ENCODE results near the gene TRPC4. TPM values are rescaled to one million over a fixed set of nuclear protein-coding genes. Genes with fewer than 3 reads are reported as not detected.
A peak's percentile ranks its signal among the peaks of the same experiment; 100 is the strongest.

Gene TRPC4
- total RNA-seq, 1 experiment from 2014 or later = not detected

GRCh38 chr13:37878496-37878895 lies 8.9 kb upstream of the TRPC4 start:
- no peak for DNase-seq (ENCODE audit: unreplicated experiment)
- Mint-ChIP-seq H3K27me3 (ENCODE audit: insufficient read depth, unreplicated experiment) (no peaks in the 10 kb centered on the region), H3K9me3 (ENCODE audit: unreplicated experiment) (no peaks in the 10 kb centered on the region), H3K36me3 (ENCODE audit: insufficient read depth, unreplicated experiment) (no peaks in the 10 kb centered on the region), H3K4me1 (ENCODE audit: insufficient read depth, unreplicated experiment) (no peaks in the 10 kb centered on the region), H3K4me3 (ENCODE audit: unreplicated experiment) (no peak overlapping the region), H3K27ac (ENCODE audit: low read depth, unreplicated experiment) (no peak overlapping the region)
- ChIA-PET CTCF (interaction anchor here (1.2 kb wide), 1 partner anchor 10 kb away, joined by 4 read pairs; no protein-coding TSS in a partner anchor), POLR2A (no interaction called here)
- TF ChIP-seq CTCF (IDR thresholded peaks at IDR 0.05; ENCODE audit: unreplicated experiment) = no peak
- intact Hi-C loops (cut with micrococcal nuclease) = no loop called here
- no TSS peak for BruUV-seq (replicated peaks)

GRCh38 chr13:37870895-37871550 lies 1.5 kb upstream of the TRPC4 start:
- Mint-ChIP-seq H3K4me1 (ENCODE audit: insufficient read depth, unreplicated experiment) (peaks cover 12% of the 10 kb centered on the region), H3K27me3 (ENCODE audit: insufficient read depth, unreplicated experiment) (peaks cover 12% of the 10 kb centered on the region), H3K36me3 (ENCODE audit: insufficient read depth, unreplicated experiment) (no peaks in the 10 kb centered on the region), H3K9me3 (ENCODE audit: unreplicated experiment) (no peaks in the 10 kb centered on the region), H3K27ac (ENCODE audit: low read depth, unreplicated experiment) (no peak overlapping the region), H3K4me3 (ENCODE audit: unreplicated experiment) (peak overlapping the region; percentile 71)
- no peak for TF ChIP-seq CTCF (IDR thresholded peaks at IDR 0.05; ENCODE audit: unreplicated experiment)
- ChIA-PET CTCF (interaction anchor here (0.6 to 4.0 kb wide), 17 partner anchors 24 to 1044 kb away, joined by 3 to 30 read pairs (median 3); no protein-coding TSS in a partner anchor), POLR2A (interaction anchor here (0.9 kb wide), 1 partner anchor 655 kb away, joined by 3 read pairs; no protein-coding TSS in a partner anchor)
- intact Hi-C loops (cut with micrococcal nuclease) = loop anchor here (1.0 to 5.0 kb wide), 7 partner anchors 175 to 711 kb away; partner anchors contain the start of gene UFM1
- no TSS peak for BruUV-seq (replicated peaks)
- peak; percentile 13 for DNase-seq (ENCODE audit: unreplicated experiment)

DNA sequence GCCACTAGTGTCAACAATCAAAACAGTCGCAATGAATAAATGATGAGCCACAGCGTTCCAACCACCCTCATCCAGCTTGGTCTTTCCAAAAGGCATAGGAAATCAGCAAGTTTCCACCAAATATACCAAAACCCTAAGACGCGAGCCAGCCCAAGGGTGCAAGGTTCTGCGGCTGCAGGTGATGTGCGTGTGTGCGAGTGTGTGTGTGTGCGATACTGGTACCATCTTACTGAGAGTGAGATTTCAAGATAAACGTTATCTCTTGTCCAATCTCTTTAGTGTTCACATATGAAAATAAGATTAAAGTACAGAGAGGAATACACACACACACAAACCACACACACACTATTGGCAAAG lies 895 bp upstream of the TRPC4 start:
- intact Hi-C loops (cut with micrococcal nuclease) = loop anchor here (1.0 to 5.0 kb wide), 7 partner anchors 176 to 712 kb away; partner anchors contain the start of gene UFM1
- H3K36me3 Mint-ChIP-seq (ENCODE audit: insufficient read depth, unreplicated experiment) = no peaks in the 10 kb centered on the region
- TF ChIP-seq CTCF (IDR thresholded peaks at IDR 0.05; ENCODE audit: unreplicated experiment) = no peak
- no peak overlapping the region for H3K27ac Mint-ChIP-seq (ENCODE audit: low read depth, unreplicated experiment)
- H3K9me3 Mint-ChIP-seq (ENCODE audit: unreplicated experiment) = no peaks in the 10 kb centered on the region
- CTCF ChIA-PET = interaction anchor here (0.6 to 4.0 kb wide), 19 partner anchors 19 to 830 kb away, joined by 3 to 30 read pairs (median 3); no protein-coding TSS in a partner anchor
- no peak for DNase-seq (ENCODE audit: unreplicated experiment)
- BruUV-seq (replicated peaks) = no TSS peak
- POLR2A ChIA-PET = interaction anchor here (0.9 to 1.1 kb wide), 3 partner anchors 497 to 659 kb away, joined by 3 read pairs; no protein-coding TSS in a partner anchor
- H3K4me3 Mint-ChIP-seq (ENCODE audit: unreplicated experiment) = peak overlapping the region; percentile 71
- peaks cover 12% of the 10 kb centered on the region for H3K4me1 Mint-ChIP-seq (ENCODE audit: insufficient read depth, unreplicated experiment)
- H3K27me3 Mint-ChIP-seq (ENCODE audit: insufficient read depth, unreplicated experiment) = peaks cover 12% of the 10 kb centered on the region

DNA sequence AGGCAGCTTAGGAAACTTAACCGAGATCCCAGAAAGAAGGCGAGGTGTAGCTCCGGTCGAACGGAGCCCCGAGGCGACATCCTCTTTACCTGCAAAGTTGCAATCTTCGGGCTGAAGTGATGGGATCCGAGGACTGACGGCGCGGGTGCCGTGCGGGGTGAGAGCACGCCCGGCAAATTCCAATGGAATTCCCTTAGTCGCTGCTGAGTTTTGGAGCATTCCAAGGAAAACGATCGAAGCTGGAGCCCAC lies 141 bp downstream of the TRPC4 start:
- no peak for TF ChIP-seq CTCF (IDR thresholded peaks at IDR 0.05; ENCODE audit: unreplicated experiment)
- H3K4me1 Mint-ChIP-seq (ENCODE audit: insufficient read depth, unreplicated experiment) = peaks cover 12% of the 10 kb centered on the region
- DNase-seq (ENCODE audit: unreplicated experiment) = no peak
- peak overlapping the region; percentile 71 for H3K4me3 Mint-ChIP-seq (ENCODE audit: unreplicated experiment)
- intact Hi-C loops (cut with micrococcal nuclease) = loop anchor here (10.0 kb wide), 1 partner anchor 895 kb away; no protein-coding TSS in a partner anchor
- H3K9me3 Mint-ChIP-seq (ENCODE audit: unreplicated experiment) = no peaks in the 10 kb centered on the region
- POLR2A ChIA-PET = interaction anchor here (0.9 to 1.1 kb wide), 2 partner anchors 498 to 660 kb away, joined by 3 read pairs; no protein-coding TSS in a partner anchor
- no peaks in the 10 kb centered on the region for H3K36me3 Mint-ChIP-seq (ENCODE audit: insufficient read depth, unreplicated experiment)
- CTCF ChIA-PET = interaction anchor here (0.5 to 4.0 kb wide), 17 partner anchors 8 to 715 kb away, joined by 3 to 30 read pairs (median 4); no protein-coding TSS in a partner anchor
- BruUV-seq (replicated peaks) = no TSS peak
- peaks cover 12% of the 10 kb centered on the region for H3K27me3 Mint-ChIP-seq (ENCODE audit: insufficient read depth, unreplicated experiment)
- no peak overlapping the region for H3K27ac Mint-ChIP-seq (ENCODE audit: low read depth, unreplicated experiment)
